Fibroblast of villous mesenchyme (primary cell): ENCODE measurements around the gene RAMP3. TPM values are rescaled to one million over a fixed set of nuclear protein-coding genes. Genes with fewer than 3 reads are reported as not detected.

ENCODE experiments used
- DNase-seq: peaks from one replicate; pipeline ENCODE4 v3.0.0-alpha.2; 2010; ENCODE audit warnings: low read depth
- H3K4me3 ChIP-seq: 2 replicates; pipeline ENCODE4 v1.5.1; 2011; ENCODE audit warnings: low read depth, mild to moderate bottlenecking, low read length
- total RNA-seq: library from RNA; depleted of rRNA; stranded (reverse); fragments of >200 nt; gene quantifications from 2 replicates; pipeline ENCODE4 v1.2.3, GENCODE V29; 2012
- TF ChIP-seq, protein P1 (sequence below): IDR thresholded peaks from 2 replicates; pipeline ENCODE4 v1.5.1; 2012; ENCODE audit warnings: low read depth, mild to moderate bottlenecking, low read length; ENCODE audit not compliant: insufficient read depth

The RAMP3 gene
- total RNA-seq, 1 donor: not detected

GRCh38 chr7:45125193-45125904, 32.2 kb upstream of the RAMP3 start:
- no peak for DNase-seq

DNA sequence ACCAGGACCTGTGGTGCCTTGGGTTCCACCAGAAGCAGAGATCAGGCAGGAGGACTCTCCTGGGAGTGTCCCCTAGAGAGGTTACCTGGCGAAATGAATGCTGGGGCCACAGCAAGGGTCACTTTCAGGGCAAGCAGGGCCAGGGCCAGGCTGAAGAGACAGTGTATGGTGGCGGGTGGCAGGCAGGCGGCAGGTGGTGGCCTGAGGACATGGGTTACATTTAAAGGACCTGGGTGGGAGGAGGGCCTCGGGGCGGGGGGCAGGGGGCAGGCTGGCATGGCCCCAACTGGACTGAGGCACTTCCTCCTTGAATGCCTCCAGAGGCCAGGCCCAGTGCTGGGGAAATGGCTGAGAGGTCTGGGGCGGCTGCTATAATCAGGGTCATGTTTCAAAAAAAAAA, 31.4 kb upstream of the RAMP3 start:
- DNase-seq: no peak
- H3K4me3 ChIP-seq: no peak overlapping the region
- TF ChIP-seq, protein P1, sequence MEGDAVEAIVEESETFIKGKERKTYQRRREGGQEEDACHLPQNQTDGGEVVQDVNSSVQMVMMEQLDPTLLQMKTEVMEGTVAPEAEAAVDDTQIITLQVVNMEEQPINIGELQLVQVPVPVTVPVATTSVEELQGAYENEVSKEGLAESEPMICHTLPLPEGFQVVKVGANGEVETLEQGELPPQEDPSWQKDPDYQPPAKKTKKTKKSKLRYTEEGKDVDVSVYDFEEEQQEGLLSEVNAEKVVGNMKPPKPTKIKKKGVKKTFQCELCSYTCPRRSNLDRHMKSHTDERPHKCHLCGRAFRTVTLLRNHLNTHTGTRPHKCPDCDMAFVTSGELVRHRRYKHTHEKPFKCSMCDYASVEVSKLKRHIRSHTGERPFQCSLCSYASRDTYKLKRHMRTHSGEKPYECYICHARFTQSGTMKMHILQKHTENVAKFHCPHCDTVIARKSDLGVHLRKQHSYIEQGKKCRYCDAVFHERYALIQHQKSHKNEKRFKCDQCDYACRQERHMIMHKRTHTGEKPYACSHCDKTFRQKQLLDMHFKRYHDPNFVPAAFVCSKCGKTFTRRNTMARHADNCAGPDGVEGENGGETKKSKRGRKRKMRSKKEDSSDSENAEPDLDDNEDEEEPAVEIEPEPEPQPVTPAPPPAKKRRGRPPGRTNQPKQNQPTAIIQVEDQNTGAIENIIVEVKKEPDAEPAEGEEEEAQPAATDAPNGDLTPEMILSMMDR: no peak

More at GRCh38 chr7:45125193-45125904, 32.2 kb upstream of the RAMP3 start:
- no peak overlapping the region for H3K4me3 ChIP-seq
- TF ChIP-seq, protein P1: no peak

DNA sequence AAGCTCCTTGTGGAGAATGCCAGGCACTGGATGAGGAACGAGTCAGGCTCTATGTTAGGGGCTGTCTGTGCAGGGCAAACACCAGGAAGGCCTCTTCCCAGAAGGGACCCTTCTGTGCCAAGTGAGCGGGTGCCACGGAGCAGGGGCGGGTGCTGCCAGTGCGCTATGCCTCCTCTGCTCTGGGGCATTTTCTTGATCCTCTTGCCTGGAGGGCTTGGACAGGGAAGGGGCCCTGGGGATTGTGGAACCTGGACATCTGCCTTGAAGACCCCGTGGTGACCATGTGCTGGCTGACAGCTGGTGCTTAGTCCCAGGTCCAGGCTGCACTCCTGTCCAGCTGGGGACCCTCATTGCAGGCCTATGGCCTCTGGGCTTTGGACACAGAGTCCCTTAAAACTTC, 30.7 kb upstream of the RAMP3 start:
- no peak for DNase-seq
- TF ChIP-seq, protein P1: no peak
- no peak overlapping the region for H3K4me3 ChIP-seq

DNA sequence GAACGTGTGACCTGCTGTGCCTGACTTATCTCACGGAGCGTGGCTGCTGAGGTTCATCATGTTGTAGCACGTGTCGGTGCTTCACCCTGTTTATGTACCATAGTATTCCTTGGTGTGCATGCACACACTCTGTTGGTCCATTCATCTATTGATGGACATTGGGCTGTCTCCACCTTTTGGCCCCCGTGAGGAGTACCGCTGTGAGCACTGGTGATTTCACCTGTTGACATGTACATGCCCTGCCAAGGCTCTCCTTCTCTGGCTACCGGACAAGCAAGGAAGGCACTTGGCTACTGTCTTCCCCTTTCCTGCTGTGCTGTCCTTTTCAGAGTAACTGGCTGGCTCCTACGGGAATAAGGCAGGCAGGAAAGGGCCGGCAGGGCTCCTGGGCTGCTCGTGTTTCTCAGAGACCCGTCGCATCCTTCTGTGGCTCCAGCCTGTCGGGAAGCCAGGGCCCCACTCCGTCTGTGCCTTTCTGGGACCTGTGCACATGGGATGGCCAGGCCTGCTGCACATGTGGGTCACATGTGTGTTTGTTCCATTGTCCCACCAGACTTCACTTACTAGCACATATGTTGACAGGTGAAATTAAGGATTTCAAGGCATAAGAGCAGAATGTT, 28.3 kb upstream of the RAMP3 start:
- TF ChIP-seq, protein P1: no peak
- no peak for DNase-seq
- no peak overlapping the region for H3K4me3 ChIP-seq

DNA sequence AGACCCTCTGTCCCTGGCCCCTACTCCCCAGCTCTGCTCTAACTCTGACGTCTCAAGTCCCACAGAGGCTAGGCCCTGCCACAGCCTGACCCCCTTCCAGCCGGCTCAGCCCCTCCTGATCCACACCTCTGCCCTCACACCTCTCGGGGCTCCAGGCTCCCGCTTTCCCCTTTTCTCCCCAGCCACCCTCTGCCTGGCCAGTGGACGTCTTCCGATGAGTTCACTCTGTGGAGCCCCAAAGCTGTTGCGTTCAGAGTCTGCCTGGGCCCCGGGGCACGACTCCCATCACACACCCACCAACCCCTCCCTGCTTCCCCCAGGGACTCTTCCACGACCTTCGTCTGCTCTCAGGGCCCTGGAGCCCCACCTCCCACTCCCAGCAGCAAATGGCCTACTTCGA, 27.7 kb upstream of the RAMP3 start:
- no peak overlapping the region for H3K4me3 ChIP-seq
- no peak for DNase-seq
- TF ChIP-seq, protein P1: no peak

- no peak for DNase-seq
- no peak overlapping the region for H3K4me3 ChIP-seq
- TF ChIP-seq, protein P1: no peak
These were observed 26.7 kb upstream of the RAMP3 start for GRCh38 chr7:45130910-45131309.

DNA sequence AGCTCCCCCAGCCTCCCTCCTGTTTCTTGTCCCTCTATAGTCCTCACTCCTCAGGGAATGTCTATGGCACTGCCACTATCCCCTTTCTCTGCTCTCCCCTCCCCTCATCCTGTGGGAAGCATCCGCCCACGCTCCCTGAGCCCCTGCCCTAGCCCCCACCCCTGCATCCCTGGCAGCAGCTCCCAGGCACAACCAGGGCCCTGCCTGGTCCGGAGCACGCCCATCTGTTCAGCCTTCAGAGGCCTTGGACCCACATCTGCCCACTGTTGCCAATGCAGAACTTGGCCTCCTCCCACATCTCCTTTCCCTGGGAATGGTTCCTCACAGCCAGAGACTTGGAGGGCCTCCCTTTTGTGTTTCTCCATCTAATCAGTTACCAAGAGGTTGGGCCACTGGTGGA, 25.7 kb upstream of the RAMP3 start:
- no peak overlapping the region for H3K4me3 ChIP-seq
- no peak for DNase-seq
- TF ChIP-seq, protein P1: no peak
